ENCODE measurements around the gene PLAU. TPM values are rescaled to one million over a fixed set of nuclear protein-coding genes. Genes with fewer than 3 reads are reported as not detected.

PLAU gene
- total and polyA plus RNA-seq, 2 of the 13 experiments (the other 11 are each of a cell fraction or from before 2014, with no cell fraction given) = 0.45 to 11.2 TPM

GRCh38 chr10:73879296-73880173, 31.4 kb upstream of the PLAU start (continued):
- TF ChIP-seq REST (IDR thresholded peaks at IDR 0.05; ENCODE audit: borderline replicate concordance in 1 of 2, low read depth in 1 of 2, low read length in 2 of 2) (no peak), GLI4 (CRISPR knock-in tag; IDR thresholded peaks at IDR 0.05; ENCODE audit: borderline replicate concordance) (no peak), ZNF710 (CRISPR knock-in tag; IDR thresholded peaks at IDR 0.05; ENCODE audit: borderline replicate concordance) (no peak), RAD21 (CRISPR knock-in tag; IDR thresholded peaks at IDR 0.05) (peak; percentile 90), FOXJ3 (CRISPR knock-in tag; IDR thresholded peaks at IDR 0.05; ENCODE audit: borderline replicate concordance) (no peak), ZNF598 (CRISPR knock-in tag; IDR thresholded peaks at IDR 0.05; ENCODE audit: borderline replicate concordance) (no peak), AKNA (CRISPR knock-in tag; IDR thresholded peaks at IDR 0.05; ENCODE audit: borderline replicate concordance) (no peak), ZNF792 (CRISPR knock-in tag; IDR thresholded peaks at IDR 0.05) (no peak), ZMAT3 (CRISPR knock-in tag; conservative IDR thresholded peaks at IDR 0.05) (no peak), MXD4 (CRISPR knock-in tag; IDR thresholded peaks at IDR 0.05) (peak; percentile 83), HMG20B (CRISPR knock-in tag; conservative IDR thresholded peaks at IDR 0.05) (no peak), HNRNPLL (IDR thresholded peaks at IDR 0.05; ENCODE audit: low read depth, low read length, poor library complexity, severe bottlenecking) (no peak), STAG1 (CRISPR knock-in tag; IDR thresholded peaks at IDR 0.05) (peak; percentile 95), MLXIP (CRISPR knock-in tag; IDR thresholded peaks at IDR 0.05; ENCODE audit: borderline replicate concordance) (no peak), GATAD2A (CRISPR knock-in tag; IDR thresholded peaks at IDR 0.05) (peak; percentile 48; the same call in 1 of the 2 replicates)
